GM23338 (cell line): ENCODE results near the gene PCLO. TPM values are rescaled to one million over a fixed set of nuclear protein-coding genes. Genes with fewer than 3 reads are reported as not detected.

Source experiments
- ATAC-seq: fragments of 200-7000 bp; cut with Tn5 transposase; 3 replicates; pipeline ENCODE4 v1.9.1; 2020
- DNase-seq: peaks from one replicate; pipeline ENCODE4 v3.0.0-alpha.2; 2015; ENCODE audit warnings: low spot score
- H2AFZ ChIP-seq: fragments of 200-600 bp; sonication (generic); 2 replicates; pipeline ENCODE4 v1.8.0; 2016; ENCODE audit warnings: antibody characterized with exemption, mild to moderate bottlenecking, moderate library complexity
- H3F3A ChIP-seq: fragments of 200-600 bp; sonication (generic); replicated peaks from 2 replicates; pipeline ENCODE4 v1.8.0; 2017; ENCODE audit warnings: antibody characterized with exemption, mixed run types, low read depth
- H3K27ac ChIP-seq: fragments of 200-600 bp; sonication (generic); 2 replicates; pipeline ENCODE4 v1.6.1; 2016; ENCODE audit warnings: low read depth
- H3K27me3 ChIP-seq: fragments of 200-600 bp; sonication (generic); 2 replicates; pipeline ENCODE4 v1.8.0; 2016; ENCODE audit warnings: mild to moderate bottlenecking, mixed run types, moderate library complexity; ENCODE audit not compliant: insufficient read depth
- H3K36me3 ChIP-seq: fragments of 200-600 bp; sonication (generic); 2 replicates; pipeline ENCODE4 v1.8.0; 2016; ENCODE audit warnings: mild to moderate bottlenecking; ENCODE audit not compliant: insufficient read depth
- H3K4me1 ChIP-seq: fragments of 200-600 bp; sonication (generic); 2 replicates; pipeline ENCODE4 v1.8.0; 2016; ENCODE audit warnings: mild to moderate bottlenecking, moderate library complexity; ENCODE audit not compliant: insufficient read depth
- H3K4me2 ChIP-seq: fragments of 200-600 bp; sonication (generic); 2 replicates; pipeline ENCODE4 v1.7.1; 2017; ENCODE audit warnings: mixed run types
- H3K4me3 ChIP-seq: fragments of 200-600 bp; sonication (generic); 2 replicates; pipeline ENCODE4 v1.6.1; 2016; ENCODE audit warnings: mixed run types
- H3K79me2 ChIP-seq: fragments of 200-600 bp; sonication (generic); replicated peaks from 2 replicates; pipeline ENCODE4 v1.8.0; 2017; ENCODE audit warnings: mild to moderate bottlenecking; ENCODE audit not compliant: insufficient read depth
- H3K9me2 ChIP-seq: fragments of 200-600 bp; sonication (generic); 2 replicates; pipeline ENCODE4 v1.8.0; 2017; ENCODE audit not compliant: insufficient read depth
- H4K20me1 ChIP-seq: fragments of 200-600 bp; sonication (generic); replicated peaks from 2 replicates; pipeline ENCODE4 v1.8.0; 2017; ENCODE audit warnings: mild to moderate bottlenecking; ENCODE audit not compliant: insufficient read depth
- H3K27ac Mint-ChIP-seq: 2 replicates; pipeline ENCODE4 v1.8.0; 2020; ENCODE audit warnings: inconsistent platforms, mild to moderate bottlenecking, moderate library complexity, mixed read lengths
- H3K27me3 Mint-ChIP-seq: 3 replicates; pipeline ENCODE4 v1.8.0; 2022; ENCODE audit warnings: low read depth, mild to moderate bottlenecking, moderate library complexity, mixed read lengths, inconsistent platforms; ENCODE audit not compliant: insufficient read depth, poor library complexity
- H3K36me3 Mint-ChIP-seq: 3 replicates; pipeline ENCODE4 v1.8.0; 2021; ENCODE audit warnings: low read depth, mild to moderate bottlenecking, inconsistent platforms, moderate library complexity, mixed read lengths
- H3K4me1 Mint-ChIP-seq: 3 replicates; pipeline ENCODE4 v1.8.0; 2020; ENCODE audit warnings: mild to moderate bottlenecking, inconsistent platforms, mixed read lengths
- H3K4me3 Mint-ChIP-seq: 3 replicates; pipeline ENCODE4 v1.8.0; 2021; ENCODE audit warnings: moderate library complexity, mild to moderate bottlenecking, inconsistent platforms, mixed read lengths
- H3K9me3 Mint-ChIP-seq: 3 replicates; pipeline ENCODE4 v1.8.0; 2020; ENCODE audit warnings: moderate library complexity, mild to moderate bottlenecking, inconsistent platforms, mixed read lengths
- CREB1 ChIP-seq: fragments of 250-450 bp; sonication (Bioruptor Pico); IDR thresholded peaks from 2 replicates; pipeline ENCODE4 v1.5.0; 2020; ENCODE audit warnings: low read depth, mild to moderate bottlenecking, moderate library complexity
- CTCF ChIP-seq, 2 experiments: fragments of 200-600 bp in 1 of 2; sonication (generic) in 1 of 2; conservative IDR thresholded peaks; 2 replicates each; pipeline versions ENCODE4 v1.5.1 to v1.6.1; 2016 to 2017; ENCODE audit warnings: antibody characterized with exemption in 2 of 2, low read depth in 2 of 2, mild to moderate bottlenecking in 2 of 2, moderate library complexity in 1 of 2
- EZH2 ChIP-seq: fragments of 200-600 bp; sonication (generic); IDR thresholded peaks from one replicate; pipeline ENCODE4 v1.8.0; 2017; ENCODE audit warnings: antibody characterized with exemption, mild to moderate bottlenecking, low read depth; ENCODE audit not compliant: unreplicated experiment
- JUNB ChIP-seq: IDR thresholded peaks from one replicate; pipeline ENCODE4 v1.6.1; 2016; ENCODE audit warnings: antibody characterized with exemption; ENCODE audit not compliant: unreplicated experiment
- NANOG ChIP-seq: IDR thresholded peaks from 2 replicates; pipeline ENCODE4 v1.6.1; 2016; ENCODE audit warnings: antibody characterized with exemption, borderline replicate concordance
- STAT1 ChIP-seq: IDR thresholded peaks from one replicate; pipeline ENCODE4 v1.6.1; 2016; ENCODE audit warnings: antibody characterized with exemption; ENCODE audit not compliant: unreplicated experiment
- polyA plus RNA-seq: library from polyadenylated mRNA; unstranded; fragments of >200 nt; fragmentation: Nextera tagmentation; extraction: Ambion mirVana; gene quantifications from 2 replicates; pipeline ENCODE4 v1.2.1, GENCODE V29; 2016
- total RNA-seq: library from RNA; depleted of rRNA; stranded (reverse); fragments of >200 nt; shearing (Covaris generic); gene quantifications from 2 replicates; pipeline ENCODE4 v1.2.3, GENCODE V29; 2014
- TF ChIP-seq, protein P1 (sequence below): fragments of 250-450 bp; sonication (Bioruptor Pico); IDR thresholded peaks from 2 replicates; pipeline ENCODE4 v1.5.0; 2020; ENCODE audit warnings: mild to moderate bottlenecking, moderate library complexity

PCLO gene
- total and polyA plus RNA-seq, 2 experiments from 2014 or later: 7.4 to 9.1 TPM

GRCh38 chr7:83119026-83119382 is 43.7 kb downstream of the PCLO start (continued):
- TF ChIP-seq, protein P1, sequence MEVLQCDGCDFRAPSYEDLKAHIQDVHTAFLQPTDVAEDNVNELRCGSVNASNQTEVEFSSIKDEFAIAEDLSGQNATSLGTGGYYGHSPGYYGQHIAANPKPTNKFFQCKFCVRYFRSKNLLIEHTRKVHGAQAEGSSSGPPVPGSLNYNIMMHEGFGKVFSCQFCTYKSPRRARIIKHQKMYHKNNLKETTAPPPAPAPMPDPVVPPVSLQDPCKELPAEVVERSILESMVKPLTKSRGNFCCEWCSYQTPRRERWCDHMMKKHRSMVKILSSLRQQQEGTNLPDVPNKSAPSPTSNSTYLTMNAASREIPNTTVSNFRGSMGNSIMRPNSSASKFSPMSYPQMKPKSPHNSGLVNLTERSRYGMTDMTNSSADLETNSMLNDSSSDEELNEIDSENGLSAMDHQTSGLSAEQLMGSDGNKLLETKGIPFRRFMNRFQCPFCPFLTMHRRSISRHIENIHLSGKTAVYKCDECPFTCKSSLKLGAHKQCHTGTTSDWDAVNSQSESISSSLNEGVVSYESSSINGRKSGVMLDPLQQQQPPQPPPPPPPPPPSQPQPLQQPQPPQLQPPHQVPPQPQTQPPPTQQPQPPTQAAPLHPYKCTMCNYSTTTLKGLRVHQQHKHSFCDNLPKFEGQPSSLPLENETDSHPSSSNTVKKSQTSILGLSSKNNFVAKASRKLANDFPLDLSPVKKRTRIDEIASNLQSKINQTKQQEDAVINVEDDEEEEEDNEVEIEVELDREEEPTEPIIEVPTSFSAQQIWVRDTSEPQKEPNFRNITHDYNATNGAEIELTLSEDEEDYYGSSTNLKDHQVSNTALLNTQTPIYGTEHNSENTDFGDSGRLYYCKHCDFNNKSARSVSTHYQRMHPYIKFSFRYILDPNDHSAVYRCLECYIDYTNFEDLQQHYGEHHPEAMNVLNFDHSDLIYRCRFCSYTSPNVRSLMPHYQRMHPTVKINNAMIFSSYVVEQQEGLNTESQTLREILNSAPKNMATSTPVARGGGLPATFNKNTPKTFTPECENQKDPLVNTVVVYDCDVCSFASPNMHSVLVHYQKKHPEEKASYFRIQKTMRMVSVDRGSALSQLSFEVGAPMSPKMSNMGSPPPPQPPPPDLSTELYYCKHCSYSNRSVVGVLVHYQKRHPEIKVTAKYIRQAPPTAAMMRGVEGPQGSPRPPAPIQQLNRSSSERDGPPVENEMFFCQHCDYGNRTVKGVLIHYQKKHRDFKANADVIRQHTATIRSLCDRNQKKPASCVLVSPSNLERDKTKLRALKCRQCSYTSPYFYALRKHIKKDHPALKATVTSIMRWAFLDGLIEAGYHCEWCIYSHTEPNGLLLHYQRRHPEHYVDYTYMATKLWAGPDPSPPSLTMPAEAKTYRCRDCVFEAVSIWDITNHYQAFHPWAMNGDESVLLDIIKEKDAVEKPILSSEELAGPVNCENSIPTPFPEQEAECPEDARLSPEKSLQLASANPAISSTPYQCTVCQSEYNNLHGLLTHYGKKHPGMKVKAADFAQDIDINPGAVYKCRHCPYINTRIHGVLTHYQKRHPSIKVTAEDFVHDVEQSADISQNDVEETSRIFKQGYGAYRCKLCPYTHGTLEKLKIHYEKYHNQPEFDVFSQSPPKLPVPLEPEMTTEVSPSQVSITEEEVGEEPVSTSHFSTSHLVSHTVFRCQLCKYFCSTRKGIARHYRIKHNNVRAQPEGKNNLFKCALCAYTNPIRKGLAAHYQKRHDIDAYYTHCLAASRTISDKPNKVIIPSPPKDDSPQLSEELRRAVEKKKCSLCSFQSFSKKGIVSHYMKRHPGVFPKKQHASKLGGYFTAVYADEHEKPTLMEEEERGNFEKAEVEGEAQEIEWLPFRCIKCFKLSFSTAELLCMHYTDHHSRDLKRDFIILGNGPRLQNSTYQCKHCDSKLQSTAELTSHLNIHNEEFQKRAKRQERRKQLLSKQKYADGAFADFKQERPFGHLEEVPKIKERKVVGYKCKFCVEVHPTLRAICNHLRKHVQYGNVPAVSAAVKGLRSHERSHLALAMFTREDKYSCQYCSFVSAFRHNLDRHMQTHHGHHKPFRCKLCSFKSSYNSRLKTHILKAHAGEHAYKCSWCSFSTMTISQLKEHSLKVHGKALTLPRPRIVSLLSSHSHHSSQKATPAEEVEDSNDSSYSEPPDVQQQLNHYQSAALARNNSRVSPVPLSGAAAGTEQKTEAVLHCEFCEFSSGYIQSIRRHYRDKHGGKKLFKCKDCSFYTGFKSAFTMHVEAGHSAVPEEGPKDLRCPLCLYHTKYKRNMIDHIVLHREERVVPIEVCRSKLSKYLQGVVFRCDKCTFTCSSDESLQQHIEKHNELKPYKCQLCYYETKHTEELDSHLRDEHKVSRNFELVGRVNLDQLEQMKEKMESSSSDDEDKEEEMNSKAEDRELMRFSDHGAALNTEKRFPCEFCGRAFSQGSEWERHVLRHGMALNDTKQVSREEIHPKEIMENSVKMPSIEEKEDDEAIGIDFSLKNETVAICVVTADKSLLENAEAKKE: no peak

GRCh38 chr7:83118347-83119025 is 44.2 kb downstream of the PCLO start:
- H3K4me3 Mint-ChIP-seq: no peak overlapping the region; the same call in 2 of the 3 replicates
- H3K9me2 ChIP-seq: no peaks in the 10 kb centered on the region
- H3K9me3 Mint-ChIP-seq: peaks cover 26% of the 10 kb centered on the region
- no peaks in the 10 kb centered on the region for H3K79me2 ChIP-seq
- H3K4me1 Mint-ChIP-seq: peaks cover 16% of the 10 kb centered on the region
- peaks cover 19% of the 10 kb centered on the region; the same call in 1 of the 2 replicates for H3K4me1 ChIP-seq
- H3K36me3 Mint-ChIP-seq: peaks cover 33% of the 10 kb centered on the region
- no peak overlapping the region for H3K4me2 ChIP-seq
- H3K27ac Mint-ChIP-seq: peak overlapping the region; percentile 95
- no peaks in the 10 kb centered on the region for H3F3A ChIP-seq
- no peaks in the 10 kb centered on the region for H3K27me3 Mint-ChIP-seq
- no peaks in the 10 kb centered on the region for H4K20me1 ChIP-seq
- no peak overlapping the region for H3K27ac ChIP-seq
- no peak overlapping the region for H3K4me3 ChIP-seq
- peaks cover 16% of the 10 kb centered on the region for H3K36me3 ChIP-seq
- ATAC-seq (peak; percentile 75), DNase-seq (no peak)
- H3K27me3 ChIP-seq: no peaks in the 10 kb centered on the region
- no peak overlapping the region for H2AFZ ChIP-seq
- TF ChIP-seq STAT1 (no peak), CREB1 (no peak), NANOG (no peak), JUNB (no peak), CTCF (conservative IDR thresholded peaks at IDR 0.05; ENCODE audit: low read depth in 2 of 2) (no peak), EZH2 (no peak)
- TF ChIP-seq, protein P1: no peak
